ENCODE data around the gene PYY.

DNA sequence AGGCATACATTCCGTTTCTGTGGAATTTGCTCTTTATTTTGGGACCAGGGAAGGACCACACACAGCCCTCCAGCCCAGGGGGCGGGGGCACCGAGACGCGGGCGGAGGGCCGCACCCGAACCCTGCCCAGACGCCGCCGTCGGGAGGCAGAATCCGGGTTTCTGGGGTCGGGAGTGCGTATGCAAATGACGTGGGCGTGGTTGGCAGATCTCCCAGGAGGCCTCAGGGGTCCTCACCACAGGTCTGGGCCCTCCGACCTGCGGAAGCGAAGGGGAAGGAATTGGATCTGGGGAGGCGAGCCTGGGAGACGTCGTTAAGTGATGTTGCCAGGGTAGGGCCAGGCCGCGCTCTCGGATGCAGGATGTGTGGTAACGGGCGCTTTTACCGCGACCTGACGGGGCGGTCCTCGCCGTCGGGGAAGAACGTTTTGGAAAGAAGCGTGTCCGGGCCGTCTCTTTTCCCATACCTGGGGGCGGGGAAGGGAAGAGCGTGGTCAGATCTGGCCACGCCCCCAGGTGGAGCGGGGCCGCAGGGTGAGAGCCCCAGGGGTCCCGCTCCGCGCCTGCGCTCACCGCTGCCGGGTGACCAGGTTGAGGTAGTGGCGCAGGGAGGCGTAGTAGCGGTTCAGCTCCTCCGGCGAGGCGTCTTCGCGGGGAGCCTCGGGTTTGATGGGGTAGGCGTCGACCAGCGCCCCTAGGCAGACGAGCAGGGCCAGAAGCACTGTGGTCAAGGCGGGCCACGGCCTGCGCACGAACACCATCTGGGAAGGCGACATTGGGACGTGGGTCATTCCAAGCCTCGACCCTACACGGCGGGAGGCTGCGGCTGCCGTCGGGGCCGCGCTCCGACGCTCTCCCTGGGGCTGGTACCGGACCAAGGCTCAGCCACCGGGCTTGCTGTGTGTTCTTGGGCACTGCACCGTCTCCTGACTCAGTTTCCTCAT is 745 bp downstream of the PYY start:
- no peak for TF ChIP-seq POLR2A (IDR thresholded peaks at IDR 0.05)
- TF ChIP-seq, protein P1, sequence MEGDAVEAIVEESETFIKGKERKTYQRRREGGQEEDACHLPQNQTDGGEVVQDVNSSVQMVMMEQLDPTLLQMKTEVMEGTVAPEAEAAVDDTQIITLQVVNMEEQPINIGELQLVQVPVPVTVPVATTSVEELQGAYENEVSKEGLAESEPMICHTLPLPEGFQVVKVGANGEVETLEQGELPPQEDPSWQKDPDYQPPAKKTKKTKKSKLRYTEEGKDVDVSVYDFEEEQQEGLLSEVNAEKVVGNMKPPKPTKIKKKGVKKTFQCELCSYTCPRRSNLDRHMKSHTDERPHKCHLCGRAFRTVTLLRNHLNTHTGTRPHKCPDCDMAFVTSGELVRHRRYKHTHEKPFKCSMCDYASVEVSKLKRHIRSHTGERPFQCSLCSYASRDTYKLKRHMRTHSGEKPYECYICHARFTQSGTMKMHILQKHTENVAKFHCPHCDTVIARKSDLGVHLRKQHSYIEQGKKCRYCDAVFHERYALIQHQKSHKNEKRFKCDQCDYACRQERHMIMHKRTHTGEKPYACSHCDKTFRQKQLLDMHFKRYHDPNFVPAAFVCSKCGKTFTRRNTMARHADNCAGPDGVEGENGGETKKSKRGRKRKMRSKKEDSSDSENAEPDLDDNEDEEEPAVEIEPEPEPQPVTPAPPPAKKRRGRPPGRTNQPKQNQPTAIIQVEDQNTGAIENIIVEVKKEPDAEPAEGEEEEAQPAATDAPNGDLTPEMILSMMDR (IDR thresholded peaks at IDR 0.05): no peak
- no peak for TF ChIP-seq EP300 (IDR thresholded peaks at IDR 0.05)

All from upper lobe of left lung (tissue), 4 donors.